Keratinocyte (primary cell): ENCODE data around the gene XIRP1. TPM values are rescaled to one million over a fixed set of nuclear protein-coding genes. Genes with fewer than 3 reads are reported as not detected.

Experiments used
- DNase-seq: peaks from one replicate; pipeline ENCODE4 v3.0.0-alpha.2; 2011; ENCODE audit warnings: low read depth, missing footprints, low spot score
- FAIRE-seq: peaks from 2 replicates; lab custom pipeline; 2011; peaks lifted over from hg19 to GRCh38; lab: Jason Lieb, UNC
- H2AFZ ChIP-seq: 2 replicates; pipeline ENCODE4 v1.6.0; 2012; ENCODE audit warnings: low read length, control low read depth, inconsistent platforms; ENCODE audit not compliant: control insufficient read depth
- H3K27ac ChIP-seq: 2 replicates; pipeline ENCODE4 v1.5.1; 2011; ENCODE audit warnings: low read length; ENCODE audit not compliant: control insufficient read depth, insufficient read depth
- H3K27me3 ChIP-seq: 3 replicates; pipeline ENCODE4 v1.6.0; 2011; ENCODE audit warnings: low read length; ENCODE audit not compliant: control insufficient read depth, insufficient read depth; ENCODE audit errors: extremely low read depth
- H3K36me3 ChIP-seq, 2 experiments: 2 replicates in 1 of 2; 3 replicates in 1 of 2; pipeline ENCODE4 v1.5.1; 2011; ENCODE audit warnings: low read length in 2 of 2, mild to moderate bottlenecking in 1 of 2; ENCODE audit not compliant: control insufficient read depth in 2 of 2, insufficient read depth in 2 of 2; ENCODE audit errors: extremely low read depth in 1 of 2
- H3K4me1 ChIP-seq: 3 replicates; pipeline ENCODE4 v1.5.1; 2011; ENCODE audit warnings: low read length; ENCODE audit not compliant: control insufficient read depth, insufficient read depth; ENCODE audit errors: extremely low read depth
- H3K4me2 ChIP-seq: 3 replicates; pipeline ENCODE4 v1.6.0; 2011; ENCODE audit warnings: low read depth, low read length; ENCODE audit not compliant: control insufficient read depth, insufficient read depth; ENCODE audit errors: extremely low read depth
- H3K4me3 ChIP-seq, 3 experiments: fragments of 200-600 bp in 1 of 3; sonication (generic) in 1 of 3; 2 replicates in 2 of 3; 3 replicates in 1 of 3; pipeline ENCODE4 v1.5.1; 2011 to 2016; ENCODE audit warnings: low read length in 3 of 3, mild to moderate bottlenecking in 3 of 3, control low read depth in 2 of 3, inconsistent platforms in 1 of 3, low read depth in 1 of 3, mixed read lengths in 1 of 3, mixed run types in 1 of 3, moderate library complexity in 1 of 3; ENCODE audit not compliant: control insufficient read depth in 2 of 3, insufficient read depth in 2 of 3; ENCODE audit errors: extremely low read depth in 1 of 3
- H3K79me2 ChIP-seq: 2 replicates; pipeline ENCODE4 v1.6.0; 2012; ENCODE audit warnings: low read length; ENCODE audit not compliant: control insufficient read depth, insufficient read depth
- H3K9ac ChIP-seq: 3 replicates; pipeline ENCODE4 v1.6.0; 2011; ENCODE audit warnings: low read length; ENCODE audit not compliant: control insufficient read depth, insufficient read depth; ENCODE audit errors: extremely low read depth
- H3K9me1 ChIP-seq: 3 replicates; pipeline ENCODE4 v1.6.0; 2011; ENCODE audit warnings: low read length; ENCODE audit not compliant: control insufficient read depth, insufficient read depth; ENCODE audit errors: extremely low read depth
- H3K9me3 ChIP-seq: 2 replicates; pipeline ENCODE4 v1.5.1; 2012; ENCODE audit warnings: low read depth, low read length; ENCODE audit not compliant: control insufficient read depth
- H4K20me1 ChIP-seq: 3 replicates; pipeline ENCODE4 v1.6.0; 2011; ENCODE audit warnings: low read length; ENCODE audit not compliant: control insufficient read depth, insufficient read depth; ENCODE audit errors: extremely low read depth
- EZH2 ChIP-seq: IDR thresholded peaks from one replicate; pipeline ENCODE4 v1.6.1; 2012; ENCODE audit warnings: inconsistent platforms, mild to moderate bottlenecking, low read length, moderate library complexity
- dilution Hi-C: fragments of 300-500 bp; cut with MboI; formaldehyde crosslinking; loops from one replicate; pipeline ENCODE4 v1.7.0; 2020; ENCODE audit warnings: low sequenced_read_pairs; ENCODE audit not compliant: extremely low pct_ligation_motif_present
- polyA plus RNA-seq, 5 experiments: library from polyadenylated mRNA; depleted of rRNA in 3 of 5; stranded (reverse) in 3 of 5; stranded (forward) in 1 of 5; unstranded in 1 of 5; fragments of >200 nt; gene quantifications; 1 replicate in 1 of 5; 2 replicates in 3 of 5; 3 replicates in 1 of 5; pipeline versions ENCODE4 v1.2.1 to v1.2.3, GENCODE V29; 2011 to 2012; ENCODE audit warnings: missing spikeins in 2 of 5, low read depth in 1 of 5, low replicate concordance in 1 of 5
- TF ChIP-seq, protein P1 (sequence below), 3 experiments: IDR thresholded peaks in 1 of 3; conservative IDR thresholded peaks in 1 of 3; optimal IDR thresholded peaks in 1 of 3; 2 replicates in 2 of 3; 3 replicates in 1 of 3; pipeline versions ENCODE3 to v1.5.1; 2011; ENCODE audit warnings: low read length in 3 of 3, mild to moderate bottlenecking in 3 of 3, moderate library complexity in 2 of 3, control low read depth in 1 of 3, inconsistent platforms in 1 of 3; ENCODE audit not compliant: insufficient read depth in 2 of 3; ENCODE audit errors: extremely low read depth in 1 of 3

Gene XIRP1
- polyA plus RNA-seq, 1 donor (not counting 4 experiments of a cell fraction or from before 2014, with no cell fraction given), result not detected

DNA sequence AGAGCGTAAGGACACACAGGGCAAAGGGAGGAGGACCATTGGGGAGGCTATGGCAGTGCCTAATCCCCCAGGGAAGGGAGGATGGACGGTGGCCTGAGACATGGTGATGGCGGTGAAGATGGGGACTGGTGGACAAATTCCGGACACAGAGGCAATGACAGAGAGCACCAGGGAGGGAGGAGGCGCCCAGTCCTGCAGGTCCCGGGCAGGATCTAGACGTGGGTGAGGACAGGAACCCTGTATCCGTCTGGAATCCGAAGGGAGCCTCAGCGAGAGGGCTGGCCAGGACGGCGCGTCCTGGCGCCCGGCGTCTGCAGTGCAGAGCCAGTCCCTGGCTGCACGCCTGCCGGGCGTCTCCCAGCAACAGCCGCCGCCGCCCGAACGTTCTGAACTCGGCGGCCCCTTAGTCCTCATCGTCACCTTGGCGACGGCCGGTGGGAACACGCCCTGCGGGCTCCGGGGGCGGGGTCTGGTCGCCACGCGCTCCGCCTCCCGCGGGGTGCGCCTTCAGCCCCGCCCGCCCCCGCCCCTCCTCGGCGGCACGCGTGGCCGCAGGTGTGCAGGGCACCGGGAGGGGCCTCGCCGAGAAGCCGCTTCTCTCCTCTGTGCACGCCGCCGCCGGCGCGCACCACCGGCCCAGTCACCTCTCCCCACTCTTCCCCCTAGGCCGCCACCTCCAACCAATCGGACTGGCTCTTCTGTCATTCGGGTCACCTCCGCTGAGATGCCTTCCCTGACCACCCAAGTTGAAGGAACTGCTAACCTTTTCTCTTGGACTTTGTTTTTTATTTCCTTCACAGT is 11.6 kb downstream of the XIRP1 start:
- H3K27ac ChIP-seq, result no peak overlapping the region
- peak overlapping the region; percentile 60 for H3K9ac ChIP-seq
- dilution Hi-C loops, result no loop called here
- no peaks in the 10 kb centered on the region for H3K36me3 ChIP-seq
- H3K27me3 ChIP-seq, result no peaks in the 10 kb centered on the region
- TF ChIP-seq, protein P1, sequence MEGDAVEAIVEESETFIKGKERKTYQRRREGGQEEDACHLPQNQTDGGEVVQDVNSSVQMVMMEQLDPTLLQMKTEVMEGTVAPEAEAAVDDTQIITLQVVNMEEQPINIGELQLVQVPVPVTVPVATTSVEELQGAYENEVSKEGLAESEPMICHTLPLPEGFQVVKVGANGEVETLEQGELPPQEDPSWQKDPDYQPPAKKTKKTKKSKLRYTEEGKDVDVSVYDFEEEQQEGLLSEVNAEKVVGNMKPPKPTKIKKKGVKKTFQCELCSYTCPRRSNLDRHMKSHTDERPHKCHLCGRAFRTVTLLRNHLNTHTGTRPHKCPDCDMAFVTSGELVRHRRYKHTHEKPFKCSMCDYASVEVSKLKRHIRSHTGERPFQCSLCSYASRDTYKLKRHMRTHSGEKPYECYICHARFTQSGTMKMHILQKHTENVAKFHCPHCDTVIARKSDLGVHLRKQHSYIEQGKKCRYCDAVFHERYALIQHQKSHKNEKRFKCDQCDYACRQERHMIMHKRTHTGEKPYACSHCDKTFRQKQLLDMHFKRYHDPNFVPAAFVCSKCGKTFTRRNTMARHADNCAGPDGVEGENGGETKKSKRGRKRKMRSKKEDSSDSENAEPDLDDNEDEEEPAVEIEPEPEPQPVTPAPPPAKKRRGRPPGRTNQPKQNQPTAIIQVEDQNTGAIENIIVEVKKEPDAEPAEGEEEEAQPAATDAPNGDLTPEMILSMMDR (optimal IDR thresholded peaks at IDR 0.05 in 1 of 3, IDR thresholded peaks at IDR 0.05 in 1 of 3, conservative IDR thresholded peaks at IDR 0.05 in 1 of 3; ENCODE audit: extremely low read depth in 1 of 3, insufficient read depth in 2 of 3, low read length in 3 of 3), result peak in 2 of 3 experiments; percentile 4 to 6
- TF ChIP-seq EZH2, result no peak
- peaks cover 22% of the 10 kb centered on the region for H3K4me1 ChIP-seq
- DNase-seq (peak; percentile 32), FAIRE-seq (no peak)
- H4K20me1 ChIP-seq, result no peaks in the 10 kb centered on the region
- H3K4me2 ChIP-seq, result peak overlapping the region; percentile 80
- peak overlapping the region; percentile 19 to 72 (median 49) for H3K4me3 ChIP-seq
- peak overlapping the region; percentile 84 for H2AFZ ChIP-seq
- H3K79me2 ChIP-seq, result no peaks in the 10 kb centered on the region
- H3K9me1 ChIP-seq, result no peaks in the 10 kb centered on the region
- no peaks in the 10 kb centered on the region for H3K9me3 ChIP-seq

DNA sequence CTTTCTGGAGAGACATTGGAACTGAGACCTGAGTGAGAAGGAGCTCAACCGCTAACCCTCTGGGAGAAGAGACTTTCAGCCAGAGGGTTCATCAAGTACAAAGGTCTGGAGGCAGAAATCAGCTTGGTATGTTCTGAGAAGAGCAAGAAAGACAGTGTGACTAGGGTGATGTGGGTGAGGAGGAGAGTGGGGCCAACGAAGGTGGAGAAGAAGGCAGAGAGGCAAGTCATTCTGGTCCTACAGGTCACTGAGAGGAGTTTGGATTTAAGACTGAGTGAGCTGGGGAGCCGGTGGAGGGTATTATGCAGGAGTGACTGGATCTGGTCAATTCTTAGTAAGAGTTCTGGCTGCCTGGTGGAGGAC is 12.2 kb downstream of the XIRP1 start:
- Histone ChIP-seq H3K27ac (no peak overlapping the region), H3K4me1 (peaks cover 22% of the 10 kb centered on the region), H3K79me2 (no peaks in the 10 kb centered on the region), H3K27me3 (no peaks in the 10 kb centered on the region), H3K9me3 (no peaks in the 10 kb centered on the region), H2AFZ (peak overlapping the region; percentile 84), H3K4me3 (peak overlapping the region in 2 of 3 experiments; percentile 49 to 72), H4K20me1 (no peaks in the 10 kb centered on the region), H3K4me2 (peak overlapping the region; percentile 80), H3K9me1 (no peaks in the 10 kb centered on the region), H3K9ac (peak overlapping the region; percentile 60), H3K36me3 (no peaks in the 10 kb centered on the region)
- dilution Hi-C loops, result no loop called here
- no peak for TF ChIP-seq EZH2
- TF ChIP-seq, protein P1 (optimal IDR thresholded peaks at IDR 0.05 in 1 of 3, IDR thresholded peaks at IDR 0.05 in 1 of 3, conservative IDR thresholded peaks at IDR 0.05 in 1 of 3; ENCODE audit: extremely low read depth in 1 of 3, insufficient read depth in 2 of 3, low read length in 3 of 3), result no peak
- FAIRE-seq (no peak), DNase-seq (no peak)
